A673 (cell line): ENCODE results near the gene NCEH1. TPM values are rescaled to one million over a fixed set of nuclear protein-coding genes. Genes with fewer than 3 reads are reported as not detected.

Experiments used
- BruUV-seq: library from RNA; stranded (reverse); fragments of 400-500 nt; replicated peaks from 2 replicates; lab custom pipeline; 2021; lab: Mats Ljungman, UMichigan
- CTCF ChIA-PET: fragments of 300-600 bp; sonication (Branson Sonifier 250); formaldehyde crosslinking; loops from one replicate; lab custom pipeline; 2022; ENCODE audit warnings: antibody characterized with exemption; lab: Charles Lee
- POLR2A ChIA-PET: fragments of 300-600 bp; sonication (Branson Sonifier 250); formaldehyde crosslinking; loops from one replicate; lab custom pipeline; 2022; ENCODE audit warnings: antibody characterized with exemption; ENCODE audit not compliant: low non-redundant PET; lab: Charles Lee
- DNase-seq: peaks from one replicate; pipeline ENCODE4 v3.0.0-alpha.2; 2015; ENCODE audit warnings: low spot score
- H3K27ac ChIP-seq: fragments of 200-600 bp; sonication (generic); 2 replicates; pipeline ENCODE4 v1.5.1; 2016; ENCODE audit warnings: mixed run types, low read depth, mild to moderate bottlenecking, mixed read lengths, antibody characterized with exemption, low read length; ENCODE audit not compliant: poor library complexity, severe bottlenecking
- H3K27me3 ChIP-seq: fragments of 200-600 bp; sonication (generic); replicated peaks from 2 replicates; pipeline ENCODE4 v1.6.1; 2017; ENCODE audit warnings: mixed run types, low read depth, mild to moderate bottlenecking, mixed read lengths, antibody characterized with exemption, low read length; ENCODE audit not compliant: insufficient read depth, poor library complexity
- H3K36me3 ChIP-seq: fragments of 200-600 bp; sonication (generic); 2 replicates; pipeline ENCODE4 v1.6.1; 2016; ENCODE audit warnings: mixed run types, mild to moderate bottlenecking, mixed read lengths, antibody characterized with exemption, low read length; ENCODE audit not compliant: insufficient read depth, poor library complexity, severe bottlenecking
- H3K4me1 ChIP-seq: fragments of 200-600 bp; sonication (generic); 2 replicates; pipeline ENCODE4 v1.6.1; 2017; ENCODE audit warnings: mixed run types, mild to moderate bottlenecking, mixed read lengths, antibody characterized with exemption, low read length; ENCODE audit not compliant: insufficient read depth, poor library complexity, severe bottlenecking
- H3K4me3 ChIP-seq: fragments of 200-600 bp; sonication (generic); 2 replicates; pipeline ENCODE4 v1.5.1; 2016; ENCODE audit warnings: low read depth, mixed run types, mild to moderate bottlenecking, mixed read lengths, low read length; ENCODE audit not compliant: poor library complexity, severe bottlenecking
- H3K9me3 ChIP-seq: fragments of 200-600 bp; sonication (generic); 2 replicates; pipeline ENCODE4 v1.6.1; 2016; ENCODE audit warnings: mixed run types, low read depth, mild to moderate bottlenecking, mixed read lengths, antibody characterized with exemption, low read length; ENCODE audit not compliant: poor library complexity, severe bottlenecking
- EZH2 ChIP-seq: fragments of 200-600 bp; sonication (generic); IDR thresholded peaks from 2 replicates; pipeline ENCODE4 v1.6.1; 2017; ENCODE audit warnings: borderline replicate concordance, low read depth, mild to moderate bottlenecking, mixed read lengths, antibody characterized with exemption, low read length; ENCODE audit not compliant: poor library complexity, severe bottlenecking
- intact Hi-C: fragments of 100-400 bp; cut with micrococcal nuclease; formaldehyde crosslinking; loops from one replicate; pipeline ENCODE4 v1.10.0; 2022; ENCODE audit not compliant: unreplicated experiment
- total RNA-seq: library from RNA; stranded (reverse); gene quantifications from 2 replicates; pipeline ENCODE4 v1.2.3, GENCODE V29; 2021
- TF ChIP-seq, protein P1 (sequence below): fragments of 300-800, 200-600 bp; sonication (generic); conservative IDR thresholded peaks from 2 replicates; pipeline ENCODE4 v1.5.1; 2017; ENCODE audit warnings: low read depth, mild to moderate bottlenecking, antibody characterized with exemption, low read length, moderate library complexity, mixed read lengths

The NCEH1 gene
- total RNA-seq, 1 experiment from 2014 or later, result 3.5 TPM

DNA sequence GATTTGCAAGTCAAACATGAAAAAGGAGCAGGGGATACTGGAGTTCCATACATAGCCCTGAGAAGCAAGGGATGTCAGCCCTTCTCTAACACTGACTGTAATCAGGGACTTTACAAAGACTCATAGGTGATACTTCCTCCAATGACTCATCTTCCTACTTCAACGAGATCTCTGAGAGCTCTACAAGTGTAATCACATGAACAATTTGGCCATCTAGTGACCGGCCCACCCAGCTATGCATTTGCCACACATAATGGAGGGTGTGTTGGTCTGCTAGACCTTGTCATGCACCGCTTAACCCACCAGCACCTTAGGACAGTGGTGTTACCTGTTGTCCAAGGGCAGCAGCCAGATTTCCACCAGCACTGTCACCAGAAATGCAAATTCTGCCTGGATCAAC lies 75.3 kb downstream of the NCEH1 start:
- BruUV-seq, result no TSS peak
- H3K4me1 ChIP-seq, result no peaks in the 10 kb centered on the region
- H3K27me3 ChIP-seq, result no peaks in the 10 kb centered on the region
- no peaks in the 10 kb centered on the region for H3K36me3 ChIP-seq
- no peak for TF ChIP-seq EZH2
- TF ChIP-seq, protein P1, sequence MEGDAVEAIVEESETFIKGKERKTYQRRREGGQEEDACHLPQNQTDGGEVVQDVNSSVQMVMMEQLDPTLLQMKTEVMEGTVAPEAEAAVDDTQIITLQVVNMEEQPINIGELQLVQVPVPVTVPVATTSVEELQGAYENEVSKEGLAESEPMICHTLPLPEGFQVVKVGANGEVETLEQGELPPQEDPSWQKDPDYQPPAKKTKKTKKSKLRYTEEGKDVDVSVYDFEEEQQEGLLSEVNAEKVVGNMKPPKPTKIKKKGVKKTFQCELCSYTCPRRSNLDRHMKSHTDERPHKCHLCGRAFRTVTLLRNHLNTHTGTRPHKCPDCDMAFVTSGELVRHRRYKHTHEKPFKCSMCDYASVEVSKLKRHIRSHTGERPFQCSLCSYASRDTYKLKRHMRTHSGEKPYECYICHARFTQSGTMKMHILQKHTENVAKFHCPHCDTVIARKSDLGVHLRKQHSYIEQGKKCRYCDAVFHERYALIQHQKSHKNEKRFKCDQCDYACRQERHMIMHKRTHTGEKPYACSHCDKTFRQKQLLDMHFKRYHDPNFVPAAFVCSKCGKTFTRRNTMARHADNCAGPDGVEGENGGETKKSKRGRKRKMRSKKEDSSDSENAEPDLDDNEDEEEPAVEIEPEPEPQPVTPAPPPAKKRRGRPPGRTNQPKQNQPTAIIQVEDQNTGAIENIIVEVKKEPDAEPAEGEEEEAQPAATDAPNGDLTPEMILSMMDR, result no peak
- intact Hi-C loops, result no loop called here
- no peak for DNase-seq
- no peaks in the 10 kb centered on the region for H3K9me3 ChIP-seq
- no peak overlapping the region for H3K27ac ChIP-seq
- no peak overlapping the region for H3K4me3 ChIP-seq
- ChIA-PET CTCF (no interaction called here), POLR2A (no interaction called here)

DNA sequence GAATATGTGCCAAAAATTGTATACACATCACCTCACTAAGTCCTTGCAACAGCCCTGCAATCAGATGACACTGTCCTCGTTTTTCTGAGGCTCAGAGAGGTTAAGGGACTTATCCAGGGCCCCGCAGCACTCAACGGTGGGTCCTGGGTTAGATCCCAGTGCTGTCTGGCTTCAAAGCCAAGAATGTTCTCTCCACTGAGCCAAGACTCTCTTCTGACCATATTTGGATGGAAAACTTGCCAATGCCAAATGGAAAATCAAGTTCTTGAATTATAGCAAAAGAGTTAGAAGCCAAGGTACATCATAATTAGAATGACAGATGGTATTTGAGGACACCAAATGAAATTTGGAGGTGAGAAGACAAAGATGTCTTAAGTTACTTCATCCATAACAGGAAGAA lies 75.9 kb downstream of the NCEH1 start:
- no peaks in the 10 kb centered on the region for H3K27me3 ChIP-seq
- no peak for TF ChIP-seq EZH2
- TF ChIP-seq, protein P1, result no peak
- ChIA-PET POLR2A (no interaction called here), CTCF (no interaction called here)
- no peaks in the 10 kb centered on the region for H3K4me1 ChIP-seq
- no peak overlapping the region for H3K27ac ChIP-seq
- H3K9me3 ChIP-seq, result no peaks in the 10 kb centered on the region
- DNase-seq, result no peak
- no peak overlapping the region for H3K4me3 ChIP-seq
- no TSS peak for BruUV-seq
- no peaks in the 10 kb centered on the region for H3K36me3 ChIP-seq
- intact Hi-C loops, result no loop called here

DNA sequence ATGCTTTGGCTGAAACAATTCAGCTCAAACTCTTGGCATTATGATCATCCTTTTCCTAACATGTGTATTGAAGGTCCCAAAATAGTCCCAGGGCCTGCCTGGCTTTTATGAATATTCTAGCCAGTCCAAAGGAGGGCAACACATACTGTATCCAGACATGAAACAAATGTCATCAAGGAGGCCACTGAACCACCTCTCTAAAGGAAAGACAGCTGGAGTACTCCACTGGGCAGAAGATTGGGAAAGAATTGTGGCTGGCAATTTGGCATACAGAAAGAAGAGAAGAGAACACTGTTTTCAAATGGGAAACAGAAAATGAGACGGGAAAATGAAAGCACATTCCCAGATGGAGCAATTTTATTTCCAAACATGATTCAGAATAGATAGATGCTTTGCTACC lies 80.6 kb downstream of the NCEH1 start:
- no peak for TF ChIP-seq EZH2
- TF ChIP-seq, protein P1, result no peak

More for the DNA sequence above, 80.6 kb downstream of the NCEH1 start:
- Histone ChIP-seq H3K4me1 (no peaks in the 10 kb centered on the region), H3K27ac (no peak overlapping the region), H3K4me3 (no peak overlapping the region), H3K36me3 (no peaks in the 10 kb centered on the region), H3K27me3 (no peaks in the 10 kb centered on the region), H3K9me3 (no peaks in the 10 kb centered on the region)
- no TSS peak for BruUV-seq
- no peak for DNase-seq
- POLR2A ChIA-PET, result no interaction called here
- CTCF ChIA-PET, result no interaction called here
- intact Hi-C loops, result no loop called here
